NT2/D1 (cell line): ENCODE data around the gene PITPNM3.

Experiments
- SUZ12 ChIP-seq: IDR thresholded peaks from 2 replicates; pipeline ENCODE4 v1.6.1; 2011; ENCODE audit not compliant: insufficient read length, insufficient read depth; ENCODE audit errors: extremely low read depth
- YY1 ChIP-seq: IDR thresholded peaks from 2 replicates; pipeline ENCODE4 v1.6.1; 2011; ENCODE audit not compliant: insufficient read length, insufficient read depth
- ZNF274 ChIP-seq: IDR thresholded peaks from 2 replicates; pipeline ENCODE4 v1.6.1; 2011; ENCODE audit warnings: mild to moderate bottlenecking, low read depth, low read length

DNA sequence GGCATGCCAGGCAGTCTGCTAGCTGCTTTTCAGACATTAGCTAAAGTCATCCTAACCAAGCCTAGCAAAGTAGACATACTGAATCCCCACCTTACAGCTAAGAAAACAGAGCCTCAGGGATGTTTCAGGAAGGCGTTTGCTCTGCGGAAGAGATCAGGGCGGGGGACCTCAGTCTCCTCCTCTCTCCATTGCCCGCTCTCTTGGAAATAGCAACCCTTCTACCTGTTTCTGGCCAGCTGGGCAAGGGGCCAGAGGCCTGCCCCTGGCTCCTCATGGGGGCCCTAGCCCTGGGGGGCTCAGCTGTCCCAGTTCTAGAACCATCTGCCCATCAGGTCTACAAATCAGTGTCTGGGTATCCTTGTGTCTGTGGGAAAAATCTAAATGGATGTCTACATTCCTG is 14.5 kb downstream of the PITPNM3 start:
- TF ChIP-seq ZNF274 (no peak), SUZ12 (no peak), YY1 (no peak)
